ENCODE measurements around the gene TBC1D13. TPM values are rescaled to one million over a fixed set of nuclear protein-coding genes. Genes with fewer than 3 reads are reported as not detected.

TBC1D13 gene
- total RNA-seq, 3 donors from 2014 or later = 23.7 to 26.9 (median 24.6) TPM

Other genes with a start within 250 kb of the TBC1D13 start
- 100 to 1,000 TPM; 110 to 132 (median 118) TPM for gene SPTAN1, start 234.7 kb upstream of the TBC1D13 start, total RNA-seq
- 10 to 100 TPM; 27.4 to 37.4 (median 32.0) TPM for gene DYNC2I2, start 130.4 kb upstream of the TBC1D13 start, total RNA-seq
- 100 to 1,000 TPM; 761 to 865 (median 792) TPM for gene SET, start 98.0 kb upstream of the TBC1D13 start, total RNA-seq
- gene PKN3, start 84.8 kb upstream of the TBC1D13 start, total RNA-seq = 10 to 100 TPM in 1 of 3 donors, 1 to 10 TPM in 2; 5.5 to 10.1 (median 8.1) TPM
- gene ZDHHC12, start 63.1 kb upstream of the TBC1D13 start, total RNA-seq = 10 to 100 TPM; 41.7 to 44.9 (median 43.3) TPM
- 10 to 100 TPM; 10.9 to 14.9 (median 14.5) TPM for gene ZER1, start 15.3 kb upstream of the TBC1D13 start, total RNA-seq
- 10 to 100 TPM; 22.6 to 28.5 (median 26.4) TPM for gene ENDOG, start 31.2 kb downstream of the TBC1D13 start, total RNA-seq
- 100 to 1,000 TPM; 228 to 233 (median 233) TPM for gene SPOUT1, start 42.5 kb downstream of the TBC1D13 start, total RNA-seq
- gene KYAT1, start 94.7 kb downstream of the TBC1D13 start, total RNA-seq = 1 to 10 TPM; 4.7 to 5.6 (median 4.8) TPM
- gene LRRC8A, start 94.9 kb downstream of the TBC1D13 start, total RNA-seq = 10 to 100 TPM; 22.6 to 24.0 (median 23.6) TPM
- gene PHYHD1, start 133.7 kb downstream of the TBC1D13 start, total RNA-seq = under 1 TPM in 1 of 3 donors, not detected in 2; 0.20 TPM
- gene DOLK, start 160.3 kb downstream of the TBC1D13 start, total RNA-seq = 10 to 100 TPM; 14.4 to 15.8 (median 15.2) TPM
- gene NUP188, start 160.4 kb downstream of the TBC1D13 start, total RNA-seq = 100 to 1,000 TPM; 166 to 183 (median 167) TPM
- 10 to 100 TPM; 37.5 to 43.2 (median 40.9) TPM for gene SH3GLB2, start 241.1 kb downstream of the TBC1D13 start, total RNA-seq
- gene MIGA2, start 249.4 kb downstream of the TBC1D13 start, total RNA-seq = 10 to 100 TPM; 42.4 to 50.9 (median 46.6) TPM